NCI-H2107 treated with DMSO at 0.1 percent for 48 hours (cell line): ENCODE measurements around the gene CDH8.
"Not testable (repeated sequence)": the region's sequence is repeated elsewhere in the genome, so short reads cannot be mapped to it uniquely, and the experiment has no call there.

Experiments
- DNase-seq: peaks from one replicate; lab custom pipeline; 2025; ENCODE audit not compliant: unreplicated experiment; lab: John Stamatoyannopoulos, UW

CDH8 gene

DNA sequence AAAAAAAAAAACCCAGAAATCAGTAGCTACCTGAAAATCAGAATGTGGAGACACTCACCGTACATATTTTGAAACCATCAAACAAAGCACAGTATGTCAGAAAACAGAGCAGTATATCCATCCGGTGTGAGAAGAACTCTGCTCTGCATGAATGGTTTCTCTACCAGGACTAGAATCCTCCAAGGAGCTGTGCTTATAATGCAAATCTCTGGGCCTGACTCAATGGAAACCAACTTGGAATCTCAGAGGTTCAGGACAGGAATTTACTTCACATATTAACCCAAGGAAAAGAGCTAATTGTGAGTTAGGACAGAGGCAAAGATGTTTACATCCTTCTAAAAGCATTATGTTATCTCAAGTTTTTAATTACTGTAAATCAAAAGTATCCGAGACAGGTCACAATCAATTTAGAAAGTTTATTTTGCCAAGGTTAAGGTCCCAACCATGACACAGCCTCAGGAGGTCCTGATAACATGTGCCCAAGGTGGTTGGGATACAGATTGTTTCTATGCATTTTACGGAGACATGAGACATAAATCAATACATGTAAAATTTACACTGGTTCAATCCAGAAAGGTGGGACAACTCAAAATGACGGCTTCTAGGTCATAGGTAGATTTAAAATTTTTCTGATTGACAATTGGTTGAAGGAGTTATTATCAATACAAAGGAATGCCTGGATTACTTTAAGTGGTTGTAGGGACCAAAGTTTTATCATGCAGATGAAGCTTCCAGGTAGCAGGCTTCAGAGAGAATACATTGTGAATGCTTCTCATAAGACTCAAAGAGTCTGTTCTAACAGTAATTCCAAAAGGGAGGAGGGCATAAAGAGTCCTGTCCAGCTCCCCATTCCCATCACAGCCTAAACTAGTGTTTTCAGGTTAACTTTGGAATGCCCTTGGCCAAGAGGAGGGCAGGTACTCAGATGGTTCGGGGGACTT lies 164.1 kb downstream of the CDH8 start:
- DNase-seq: no peak

DNA sequence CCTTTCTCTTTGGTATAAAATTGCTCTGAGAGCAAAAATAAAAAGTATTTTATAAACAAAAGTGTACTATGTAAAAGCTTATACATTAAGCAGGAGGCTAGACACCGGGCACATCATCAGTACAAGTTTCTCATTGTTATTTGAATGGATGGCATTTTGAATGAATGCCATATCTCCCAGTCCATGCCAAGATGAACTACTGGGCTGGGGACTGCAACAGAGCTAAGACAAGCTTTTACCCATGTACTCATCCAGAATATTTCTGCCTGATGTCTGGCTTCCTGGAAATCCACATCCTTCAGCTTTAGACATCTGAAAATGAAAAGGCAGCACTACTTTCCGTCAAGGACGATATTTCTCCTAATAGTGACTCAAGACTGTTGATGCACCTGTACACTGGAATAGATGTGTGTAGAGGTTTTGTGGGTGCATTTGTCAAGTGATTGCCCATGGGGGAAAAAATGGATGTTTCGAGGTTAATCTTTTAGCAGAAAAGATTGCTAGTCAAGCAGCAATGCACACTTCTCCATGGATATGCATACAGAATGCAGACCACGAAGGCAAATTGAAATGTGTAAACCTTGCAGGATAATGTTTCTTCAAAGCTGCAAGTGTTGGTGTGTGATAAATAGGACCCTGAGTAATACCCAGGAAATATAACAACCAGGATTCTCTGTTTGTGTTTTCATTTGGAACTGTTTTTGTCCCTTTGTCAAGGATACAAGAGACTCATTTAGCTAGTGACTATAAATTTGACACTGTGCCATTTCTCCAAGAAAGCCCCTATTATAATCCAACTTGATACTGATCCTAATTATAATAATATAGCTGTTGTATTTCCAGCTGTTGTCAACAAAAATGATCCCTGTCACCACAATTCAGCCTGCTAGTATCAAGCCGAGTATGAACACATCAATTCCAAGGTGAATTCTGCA lies 173.8 kb downstream of the CDH8 start:
- DNase-seq: no peak

DNA sequence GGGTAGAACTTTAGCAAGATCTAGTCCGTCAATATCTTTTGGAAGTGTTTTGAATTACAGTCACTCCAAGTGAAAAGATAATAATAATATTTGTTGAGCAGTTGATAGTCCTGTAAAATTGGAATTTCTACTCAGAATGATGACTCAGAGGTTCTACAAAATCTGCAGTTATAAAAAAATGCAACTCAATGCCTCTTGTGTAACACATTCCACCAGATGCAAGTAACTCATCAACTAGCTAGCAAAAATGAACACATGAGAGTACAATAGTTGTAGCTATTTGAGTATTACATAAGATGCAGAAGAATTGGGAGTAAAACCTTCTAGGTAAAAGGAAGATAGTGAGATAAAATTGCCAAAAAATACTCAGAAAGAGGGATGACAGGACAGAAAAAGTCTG lies 177.2 kb downstream of the CDH8 start:
- DNase-seq: no peak

DNA sequence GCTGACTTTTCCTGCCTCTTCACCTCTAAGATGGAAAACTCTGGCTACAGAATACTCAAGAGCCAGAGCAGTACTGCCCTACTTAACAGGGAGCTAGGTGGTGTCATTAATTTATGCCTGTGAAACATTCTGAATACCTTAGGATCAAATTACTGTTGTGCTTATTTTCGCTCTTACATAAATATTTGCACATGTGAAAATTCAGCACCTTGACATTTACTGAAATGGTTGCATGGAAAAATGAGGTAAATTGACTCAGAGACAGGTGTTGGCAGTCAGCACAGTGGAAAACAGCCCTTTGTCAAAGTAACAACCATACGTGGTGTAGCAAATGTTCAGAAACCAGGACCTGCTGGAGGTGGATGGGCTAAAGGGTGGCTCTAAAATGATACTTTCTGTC lies 193.6 kb downstream of the CDH8 start:
- no peak for DNase-seq

DNA sequence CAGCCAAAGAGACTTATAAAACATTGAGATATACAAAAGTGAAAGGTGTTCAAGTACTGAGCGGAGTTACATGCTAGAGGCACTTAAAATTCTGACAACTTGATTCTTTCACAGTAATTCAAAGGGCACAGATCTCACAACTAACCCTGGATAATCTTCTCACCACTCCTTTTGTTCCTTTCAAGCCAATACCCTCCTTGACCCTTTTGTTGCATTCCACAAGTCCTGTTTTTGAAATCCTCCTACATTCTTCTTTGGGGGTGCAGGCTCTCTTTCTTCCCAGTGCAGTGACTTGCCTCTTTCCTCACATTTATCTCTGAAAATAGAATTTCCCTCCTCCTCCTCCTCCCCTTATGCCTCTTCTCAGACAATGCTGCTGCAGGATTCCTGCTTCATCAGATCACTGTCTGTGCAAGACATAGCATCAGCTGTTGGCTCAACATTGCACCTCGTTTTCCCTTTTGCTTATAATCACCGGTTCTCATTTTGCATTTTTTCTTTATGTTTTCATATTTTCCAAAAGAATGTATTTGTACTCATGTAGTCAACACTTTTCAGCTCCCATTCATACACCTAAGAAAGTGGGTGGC lies 199.3 kb downstream of the CDH8 start:
- DNase-seq: no peak

DNA sequence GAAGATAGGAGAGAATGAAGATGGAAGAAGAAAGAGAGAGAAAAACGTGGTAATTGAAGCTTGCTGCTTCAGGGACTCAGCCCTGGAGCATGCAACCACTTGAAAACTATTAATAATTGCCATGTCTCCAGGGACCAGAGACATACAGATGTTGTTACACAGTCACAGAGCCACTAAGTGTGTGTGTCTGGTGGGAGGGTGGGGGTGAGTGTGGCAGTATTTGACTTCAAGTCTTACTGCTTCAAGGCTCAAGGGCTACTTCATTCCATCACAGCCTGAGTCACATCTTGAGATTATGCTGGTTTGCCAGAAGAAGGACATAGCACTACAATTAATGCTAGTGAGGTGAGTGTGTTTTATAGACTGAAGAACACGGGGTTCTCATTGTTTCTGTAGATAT lies 202.2 kb downstream of the CDH8 start:
- no peak for DNase-seq

DNA sequence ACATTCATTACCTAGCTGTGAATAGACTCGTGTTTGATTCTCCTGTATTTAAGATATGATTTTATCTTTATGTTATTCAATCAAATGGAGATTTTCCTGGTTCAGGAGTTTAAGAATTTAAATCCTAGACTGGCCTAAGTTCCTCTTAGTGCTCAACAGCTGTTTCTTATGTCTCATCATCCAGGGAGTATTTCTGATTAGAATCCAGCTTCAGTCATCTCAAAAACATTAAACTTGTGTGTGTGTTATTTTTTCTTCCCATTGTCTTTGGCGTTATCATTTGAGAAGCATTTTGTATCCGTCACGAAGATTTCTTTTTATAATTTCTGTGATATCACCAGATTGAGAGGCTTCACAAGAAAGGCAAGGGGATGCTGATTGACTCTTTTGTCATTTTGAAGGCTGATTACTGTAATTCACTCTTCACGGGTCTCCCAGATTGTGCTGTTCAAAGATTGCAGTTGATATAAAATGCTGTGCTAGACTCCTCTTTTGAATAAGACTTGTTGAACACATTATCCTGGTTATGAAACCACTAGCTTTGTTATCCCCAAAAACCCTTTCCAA lies 204.8 kb downstream of the CDH8 start:
- no peak for DNase-seq

DNA sequence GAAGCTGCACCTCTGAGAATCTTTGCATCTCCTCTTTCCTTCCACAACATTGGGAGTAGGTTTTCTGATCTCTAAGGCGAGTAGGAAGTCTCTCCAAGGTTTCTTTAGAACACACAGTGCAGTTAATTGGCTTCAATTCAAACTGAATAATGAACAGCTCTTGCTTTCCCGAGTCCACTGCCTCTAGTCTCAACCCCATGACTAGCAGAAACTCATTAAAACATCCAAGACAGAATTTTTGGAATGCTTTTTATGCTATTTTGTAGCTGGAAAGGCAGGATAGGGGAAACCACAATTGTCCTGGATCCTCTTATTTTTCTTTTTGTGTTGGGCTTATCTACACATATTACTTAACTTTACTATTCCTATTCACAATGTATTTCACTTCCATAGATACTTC lies 206.6 kb downstream of the CDH8 start:
- DNase-seq: no peak

DNA sequence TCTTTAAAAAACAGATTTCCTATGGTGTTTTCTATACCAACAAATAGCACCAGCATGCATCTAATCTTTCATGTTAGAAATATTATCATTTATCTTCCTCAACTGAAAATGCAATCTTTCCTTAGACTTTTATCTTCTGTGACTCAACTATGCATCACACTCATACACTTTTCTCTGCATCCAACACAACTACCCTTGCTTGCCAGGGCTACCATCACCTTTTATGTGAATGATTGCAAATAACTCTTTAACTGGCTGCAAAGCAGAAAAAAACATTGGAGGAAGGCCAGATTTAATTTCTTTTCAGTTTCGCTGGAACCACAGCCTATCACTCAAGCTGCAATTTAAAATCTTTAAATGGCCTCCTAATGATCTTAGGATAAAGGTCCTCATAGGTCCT lies 212.9 kb downstream of the CDH8 start:
- no peak for DNase-seq

DNA sequence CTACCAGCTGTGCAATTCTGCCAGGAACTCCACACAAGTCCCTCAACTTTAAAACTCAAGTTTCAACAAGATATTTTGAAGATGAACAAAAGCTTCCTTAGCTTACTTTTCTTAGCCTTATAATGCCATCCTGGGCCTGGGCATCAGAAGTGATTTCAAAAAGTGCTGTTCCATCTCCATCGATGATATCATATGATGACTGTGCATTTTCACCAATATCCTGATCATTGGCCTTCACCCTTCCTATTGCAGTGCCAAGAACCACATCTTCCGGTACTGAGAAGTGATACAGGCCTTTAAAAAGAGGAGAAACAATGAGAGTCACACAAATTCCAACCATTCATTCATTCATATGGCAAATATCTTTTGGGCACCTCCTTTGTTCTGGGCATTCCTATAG lies 215.4 kb downstream of the CDH8 start:
- DNase-seq: no peak

DNA sequence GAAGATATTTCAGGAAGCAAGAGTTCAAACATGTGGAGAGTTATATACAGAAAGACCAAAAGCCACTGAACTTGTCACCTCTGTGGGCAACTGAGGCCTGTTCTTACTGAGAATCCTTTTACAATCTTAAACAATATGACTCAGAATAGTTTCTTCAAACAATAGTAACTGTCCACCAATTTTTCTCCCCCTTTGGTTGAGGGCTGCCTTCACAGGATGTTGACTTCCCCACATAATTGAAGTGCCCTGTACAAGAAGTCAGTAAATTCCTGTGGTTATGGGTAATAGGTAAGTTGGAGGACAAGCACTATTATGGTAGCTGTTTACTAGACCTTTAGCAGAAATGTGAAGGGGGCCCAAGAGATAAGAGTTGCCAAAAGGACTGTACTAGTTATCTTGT lies 215.8 kb downstream of the CDH8 start:
- DNase-seq: no peak

DNA sequence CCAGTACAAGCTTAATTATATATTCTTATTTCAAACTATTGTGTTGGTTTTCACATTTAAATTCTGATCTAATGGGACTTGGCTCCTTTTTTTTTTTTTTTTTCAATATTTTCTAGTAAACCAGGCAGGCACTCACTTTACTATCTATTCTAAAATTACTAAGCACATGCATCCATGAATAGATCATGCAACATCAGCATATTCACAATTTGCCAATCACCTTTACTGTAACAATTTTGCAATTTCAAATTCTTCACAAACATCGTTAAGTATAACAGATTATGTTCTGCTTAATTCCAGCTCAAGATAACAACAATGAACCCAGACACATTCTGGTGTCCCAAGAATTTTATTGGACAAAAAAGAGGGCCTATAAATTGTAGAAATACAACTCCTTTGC lies 217.4 kb downstream of the CDH8 start:
- DNase-seq: no peak

DNA sequence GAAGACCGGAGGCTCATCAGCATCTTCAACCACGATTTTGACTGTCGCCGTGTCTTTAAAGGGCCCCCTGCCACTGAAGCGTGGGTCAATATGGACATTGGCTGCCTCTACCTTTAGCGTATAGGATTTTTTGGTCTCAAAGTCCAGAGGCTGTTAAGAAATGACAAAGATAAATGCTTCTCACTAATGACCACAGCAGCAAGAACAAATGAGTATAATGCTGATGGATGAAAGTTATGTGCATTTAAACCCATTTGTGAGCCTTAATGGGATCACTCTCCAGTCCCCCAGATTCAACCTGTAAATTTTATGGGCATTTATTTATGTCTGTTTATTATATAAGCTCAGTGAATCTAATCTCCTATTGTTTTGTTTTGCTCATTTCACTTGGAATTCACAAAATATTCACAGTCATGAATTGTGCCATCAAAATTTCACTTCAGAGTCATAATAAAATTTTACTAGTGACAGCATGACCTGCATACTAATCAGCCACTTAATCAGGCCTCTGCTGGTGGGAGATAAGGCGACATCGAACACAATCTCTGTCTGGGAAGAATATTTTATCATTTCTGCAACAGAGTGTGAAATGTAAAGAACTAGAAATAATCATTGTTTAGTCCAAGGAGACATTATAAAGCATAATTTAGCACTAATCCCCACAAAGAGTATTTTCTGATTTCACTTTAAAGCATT lies 218.5 kb downstream of the CDH8 start:
- DNase-seq: no peak

DNA sequence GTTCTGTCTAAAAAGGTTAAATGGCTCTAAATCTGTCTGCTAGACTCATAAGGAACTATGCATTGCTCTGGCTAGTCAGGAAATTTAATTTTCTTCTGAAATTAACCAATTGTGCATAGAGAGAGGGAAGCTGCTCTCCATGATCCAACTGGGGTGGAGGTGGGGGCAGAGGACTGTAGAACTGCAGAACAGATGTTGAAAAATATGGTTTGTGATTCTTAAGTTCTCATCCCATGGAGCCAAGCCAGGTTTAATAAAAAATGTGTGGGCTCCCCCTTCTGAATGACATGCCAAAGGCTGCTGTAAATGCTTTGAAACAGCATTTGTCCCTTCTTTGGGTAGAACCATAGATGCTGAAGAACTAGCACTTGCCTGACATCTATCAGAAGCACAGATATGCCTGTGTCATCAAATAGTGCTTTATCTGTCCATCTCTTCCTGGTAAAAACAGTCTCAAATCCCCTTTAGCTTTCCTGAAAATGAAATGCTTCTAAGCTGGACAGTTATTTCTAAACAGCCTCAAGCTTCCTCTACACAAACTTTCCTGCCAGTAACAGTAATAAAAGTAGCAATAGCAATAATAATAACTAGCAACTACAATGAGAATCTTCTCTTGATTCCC lies 221.4 kb downstream of the CDH8 start:
- no peak for DNase-seq

DNA sequence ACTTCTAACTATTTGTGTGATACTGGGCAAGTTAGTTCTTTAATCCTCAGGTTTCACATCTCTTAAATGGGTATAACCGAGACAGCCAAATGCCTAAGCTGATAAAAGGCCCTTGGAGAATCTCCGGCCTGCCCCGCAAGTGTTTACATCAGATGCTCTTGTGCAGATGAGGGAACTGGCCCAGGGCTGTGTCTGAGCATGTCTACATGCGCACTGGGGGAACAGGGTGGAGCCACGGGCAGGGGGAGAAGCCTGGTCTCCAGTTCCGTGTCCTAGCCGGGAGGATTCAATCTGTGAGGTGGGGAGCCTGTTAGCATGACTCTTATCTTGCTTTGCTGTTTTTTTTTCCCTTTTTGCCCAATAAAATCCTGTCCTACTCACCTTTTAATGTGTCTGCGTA lies 222.9 kb downstream of the CDH8 start:
- no peak for DNase-seq

DNA sequence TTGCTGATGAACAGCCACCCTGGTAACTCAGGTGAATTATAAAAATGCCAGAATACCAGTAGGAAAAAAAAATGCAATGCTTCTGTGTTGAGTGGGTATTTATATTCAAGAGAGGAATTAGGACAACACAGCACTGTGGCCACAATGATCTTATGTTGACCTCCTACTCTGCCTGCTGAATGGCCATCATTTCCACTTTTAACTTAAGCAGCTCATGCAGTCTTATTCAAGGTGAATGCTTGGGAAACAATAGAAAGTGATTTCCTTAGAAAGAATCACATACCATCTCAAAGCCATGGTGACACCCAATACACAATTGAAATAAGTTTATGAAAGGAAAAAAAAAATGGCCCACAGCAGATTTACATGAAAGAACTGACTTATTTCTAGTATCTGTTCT lies 224.0 kb downstream of the CDH8 start:
- DNase-seq: no peak

DNA sequence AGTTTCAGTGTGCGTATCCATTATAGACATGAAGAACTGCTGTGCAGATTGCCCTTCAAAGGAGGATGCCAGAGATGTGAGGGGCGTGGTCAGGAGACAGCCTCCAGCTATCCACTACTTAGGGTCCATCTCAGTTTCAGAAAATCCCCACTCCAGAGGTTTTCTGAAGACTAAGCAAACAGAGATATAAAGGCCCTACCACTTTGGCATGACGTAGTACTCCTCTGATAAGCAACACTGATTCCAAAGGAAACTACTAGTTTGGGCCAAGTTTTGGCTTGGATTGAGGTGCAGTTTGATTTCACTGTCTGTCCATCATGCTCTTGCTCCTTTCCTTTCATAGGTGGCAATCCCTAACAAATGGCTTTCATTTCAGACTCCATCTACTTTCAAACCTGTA lies 228.7 kb downstream of the CDH8 start:
- no peak for DNase-seq

DNA sequence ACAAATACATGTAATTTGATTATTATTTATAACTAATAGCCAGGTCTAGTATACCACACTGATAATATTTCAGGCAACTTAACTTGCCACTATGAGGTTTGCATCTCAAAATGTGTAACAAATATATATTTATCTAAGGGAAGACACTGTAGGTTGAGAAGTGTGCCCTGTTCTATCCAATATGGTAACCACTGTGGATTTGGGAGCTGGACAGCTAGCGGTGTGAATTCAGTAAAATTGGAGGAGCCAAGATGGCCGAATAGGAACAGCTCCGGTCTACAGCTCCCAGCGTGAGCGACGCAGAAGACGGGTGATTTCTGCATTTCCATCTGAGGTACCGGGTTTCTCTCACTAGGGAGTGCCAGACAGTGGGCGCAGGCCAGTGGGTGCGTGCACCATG lies 235.0 kb downstream of the CDH8 start:
- not testable (repeated sequence) for DNase-seq

DNA sequence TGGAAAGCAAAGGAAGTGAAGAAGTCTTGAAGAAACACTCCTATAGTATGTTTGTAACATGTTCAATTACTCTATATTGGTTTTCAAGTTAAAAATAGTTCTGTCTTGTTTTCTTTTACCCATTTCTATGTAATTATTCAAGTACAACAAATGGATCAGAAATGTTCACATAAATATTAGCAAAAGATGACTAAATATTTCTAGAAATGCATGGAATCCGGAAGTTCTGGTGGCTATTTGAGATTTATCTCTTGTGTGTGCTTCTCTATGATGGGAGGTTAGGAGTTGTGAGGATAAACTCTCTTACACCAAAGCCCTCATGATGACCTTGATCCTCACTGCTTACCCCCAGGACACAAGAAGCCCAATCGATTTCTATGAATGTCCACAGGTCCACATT lies 237.5 kb downstream of the CDH8 start:
- no peak for DNase-seq

DNA sequence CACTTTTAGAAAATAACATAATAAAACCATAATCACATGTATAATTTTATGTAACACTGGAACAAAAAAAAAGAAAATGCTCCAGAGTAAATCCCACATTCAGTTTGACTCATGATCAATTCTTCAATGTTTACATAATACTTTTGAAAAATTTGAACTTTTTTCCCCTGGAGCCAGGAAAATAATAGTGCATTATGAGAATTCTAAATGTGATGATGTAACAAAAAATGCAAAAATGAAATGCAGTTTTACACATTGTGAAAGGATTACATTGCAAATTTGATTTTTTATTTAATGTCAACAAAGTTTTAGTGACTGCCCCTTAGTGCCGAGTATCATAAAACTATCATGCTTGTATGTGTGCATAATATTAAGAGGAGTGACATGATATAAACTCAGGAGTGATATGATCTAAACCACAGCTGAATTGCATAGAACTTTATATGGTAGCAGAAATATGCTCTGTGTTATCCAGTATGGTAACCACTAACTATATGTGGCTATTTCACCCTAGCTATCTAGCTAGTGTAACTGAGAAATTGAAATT lies 238.2 kb downstream of the CDH8 start:
- no peak for DNase-seq
